ENCODE data around the gene CNOT1.

The CNOT1 gene

DNA sequence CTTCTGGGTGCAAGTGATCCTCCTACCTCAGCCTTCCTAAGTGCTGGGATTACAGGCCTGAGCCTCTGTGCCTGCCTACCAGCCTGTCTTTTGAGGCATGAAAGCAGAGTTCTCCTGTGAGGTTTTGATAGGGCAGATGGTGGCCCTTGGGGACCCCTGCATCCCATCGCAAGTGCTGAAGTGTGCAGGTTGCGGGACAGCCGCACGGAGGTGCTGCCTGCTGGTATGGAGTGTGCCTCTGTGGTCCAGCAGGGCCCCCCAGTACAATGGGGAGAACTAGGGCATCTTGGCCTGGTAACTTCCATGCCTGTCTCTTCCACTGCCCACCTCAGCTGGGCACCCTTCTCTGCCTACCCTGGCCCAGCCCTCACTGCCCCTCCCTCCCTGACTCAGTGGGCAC is 139.6 kb downstream of the CNOT1 start:
- Mint-ChIP-seq H3K27me3 (ENCODE audit: low read depth, poor library complexity) (peaks cover 21% of the 10 kb centered on the region), H3K9me3 (no peaks in the 10 kb centered on the region), H3K4me1 (peaks cover 32% of the 10 kb centered on the region), H3K27ac (no peak overlapping the region), H3K36me3 (ENCODE audit: low read depth) (no peaks in the 10 kb centered on the region), H3K4me3 (no peak overlapping the region)
- TF ChIP-seq, protein P1, sequence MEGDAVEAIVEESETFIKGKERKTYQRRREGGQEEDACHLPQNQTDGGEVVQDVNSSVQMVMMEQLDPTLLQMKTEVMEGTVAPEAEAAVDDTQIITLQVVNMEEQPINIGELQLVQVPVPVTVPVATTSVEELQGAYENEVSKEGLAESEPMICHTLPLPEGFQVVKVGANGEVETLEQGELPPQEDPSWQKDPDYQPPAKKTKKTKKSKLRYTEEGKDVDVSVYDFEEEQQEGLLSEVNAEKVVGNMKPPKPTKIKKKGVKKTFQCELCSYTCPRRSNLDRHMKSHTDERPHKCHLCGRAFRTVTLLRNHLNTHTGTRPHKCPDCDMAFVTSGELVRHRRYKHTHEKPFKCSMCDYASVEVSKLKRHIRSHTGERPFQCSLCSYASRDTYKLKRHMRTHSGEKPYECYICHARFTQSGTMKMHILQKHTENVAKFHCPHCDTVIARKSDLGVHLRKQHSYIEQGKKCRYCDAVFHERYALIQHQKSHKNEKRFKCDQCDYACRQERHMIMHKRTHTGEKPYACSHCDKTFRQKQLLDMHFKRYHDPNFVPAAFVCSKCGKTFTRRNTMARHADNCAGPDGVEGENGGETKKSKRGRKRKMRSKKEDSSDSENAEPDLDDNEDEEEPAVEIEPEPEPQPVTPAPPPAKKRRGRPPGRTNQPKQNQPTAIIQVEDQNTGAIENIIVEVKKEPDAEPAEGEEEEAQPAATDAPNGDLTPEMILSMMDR (IDR thresholded peaks at IDR 0.05) = no peak
- no peak for DNase-seq

DNA sequence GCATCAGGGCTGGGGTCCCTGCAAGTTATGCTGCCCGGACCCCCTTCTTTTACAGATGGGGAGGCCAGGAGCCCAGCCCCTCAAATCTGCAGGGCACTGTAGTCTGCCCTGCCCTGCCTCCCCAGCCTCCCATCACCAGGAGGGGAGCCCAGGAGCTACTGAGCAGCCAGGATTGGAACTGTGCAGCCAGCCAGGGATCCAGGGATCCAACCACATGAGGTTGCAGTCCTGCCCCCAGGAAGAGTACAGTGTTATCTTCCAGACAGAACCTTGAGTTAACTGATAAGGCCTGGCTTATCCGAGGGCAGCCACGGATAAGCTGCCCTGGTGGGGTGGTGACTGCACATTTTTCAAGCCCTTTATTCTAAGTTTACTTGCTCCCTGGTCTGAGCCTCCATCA is 141.1 kb downstream of the CNOT1 start:
- TF ChIP-seq, protein P1 (IDR thresholded peaks at IDR 0.05) = no peak
- Mint-ChIP-seq H3K4me3 (no peak overlapping the region), H3K27ac (no peak overlapping the region), H3K9me3 (no peaks in the 10 kb centered on the region), H3K4me1 (peaks cover 21% of the 10 kb centered on the region), H3K27me3 (ENCODE audit: low read depth, poor library complexity) (peaks cover 21% of the 10 kb centered on the region), H3K36me3 (ENCODE audit: low read depth) (no peaks in the 10 kb centered on the region)
- DNase-seq = no peak

DNA sequence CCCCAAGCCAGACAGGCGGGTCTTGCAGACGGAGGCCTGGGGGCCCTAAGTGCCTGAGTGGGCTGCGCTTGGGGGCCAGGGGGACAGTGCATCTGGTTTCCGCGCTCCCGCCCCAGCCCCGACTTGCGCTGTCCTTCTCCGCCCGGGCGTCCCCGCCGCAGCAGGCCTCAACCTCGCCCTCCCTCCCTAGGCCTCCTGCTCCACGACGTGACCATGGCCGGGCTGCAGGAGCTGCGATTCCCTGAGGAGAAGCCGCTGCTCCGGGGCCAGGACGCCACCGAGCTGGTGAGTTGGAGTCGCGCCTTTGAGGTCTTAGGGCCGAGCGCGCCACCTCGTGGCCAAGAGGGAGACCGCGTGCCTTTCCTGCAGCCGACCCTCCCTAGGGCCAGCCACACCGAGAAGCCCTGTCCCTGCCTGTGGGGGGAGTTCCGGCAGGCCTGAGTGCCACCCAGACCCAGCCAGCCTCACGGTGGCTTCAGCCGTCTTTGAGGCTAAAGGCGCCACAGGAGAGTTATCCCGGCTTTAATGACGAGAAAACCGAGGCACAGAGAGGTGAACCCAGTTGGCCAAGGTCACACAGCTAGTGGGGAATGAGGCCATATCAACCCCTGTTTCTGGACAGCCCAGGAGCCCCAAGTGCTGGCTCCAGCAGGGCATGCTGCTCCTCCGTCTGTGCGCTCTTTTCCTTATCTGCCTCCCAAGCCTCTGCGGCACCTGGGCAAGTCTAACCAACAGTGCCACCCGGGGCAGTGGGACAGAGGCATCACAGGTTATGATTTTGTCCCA is 141.9 kb downstream of the CNOT1 start:
- peak; percentile 94 for DNase-seq
- Mint-ChIP-seq H3K4me1 (peaks cover 22% of the 10 kb centered on the region), H3K36me3 (ENCODE audit: low read depth) (no peaks in the 10 kb centered on the region), H3K27ac (no peak overlapping the region), H3K4me3 (no peak overlapping the region), H3K27me3 (ENCODE audit: low read depth, poor library complexity) (peaks cover 19% of the 10 kb centered on the region), H3K9me3 (no peaks in the 10 kb centered on the region)
- TF ChIP-seq, protein P1 (IDR thresholded peaks at IDR 0.05) = peak; percentile 86

DNA sequence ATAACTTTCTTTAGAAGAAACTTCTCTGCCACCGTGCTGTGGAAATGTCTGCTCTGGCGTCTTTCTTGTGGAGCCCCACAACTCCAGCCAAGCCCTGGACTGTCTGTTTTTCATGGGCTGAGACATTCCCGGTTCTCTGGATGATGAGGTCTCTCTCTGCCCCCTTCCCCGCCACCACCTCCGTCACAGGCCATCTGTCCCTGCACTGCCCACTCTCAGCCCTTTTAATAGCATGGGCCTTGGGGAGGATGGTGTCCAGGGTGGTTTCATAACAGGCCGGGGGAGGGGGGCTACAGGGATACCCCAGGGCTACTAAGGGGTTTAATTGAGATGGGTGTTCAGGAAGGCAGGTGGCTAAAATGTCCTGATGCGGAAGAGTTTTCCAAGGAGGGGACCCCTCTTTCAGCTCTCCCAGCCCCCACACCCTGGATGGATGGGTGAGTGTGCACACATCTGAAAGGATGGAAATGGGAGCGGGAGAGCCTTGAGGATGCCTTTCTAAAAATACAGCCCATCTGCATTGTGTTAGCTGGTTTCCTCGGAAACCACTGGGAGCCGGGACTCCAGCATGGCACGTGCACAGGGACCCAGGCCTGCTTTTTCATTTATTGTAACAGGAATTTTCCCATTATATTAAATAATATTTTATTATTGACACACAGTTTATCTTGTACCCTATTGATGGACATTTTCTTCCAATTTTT is 144.3 kb downstream of the CNOT1 start:
- Mint-ChIP-seq H3K27me3 (ENCODE audit: low read depth, poor library complexity) (peaks cover 26% of the 10 kb centered on the region), H3K36me3 (ENCODE audit: low read depth) (no peaks in the 10 kb centered on the region), H3K9me3 (no peaks in the 10 kb centered on the region), H3K4me1 (peaks cover 14% of the 10 kb centered on the region), H3K4me3 (no peak overlapping the region), H3K27ac (peak overlapping the region; percentile 54)
- DNase-seq = no peak
- TF ChIP-seq, protein P1 (IDR thresholded peaks at IDR 0.05) = no peak

GRCh38 chr16:58481931-58482330 is 147.7 kb downstream of the CNOT1 start:
- H3K36me3 Mint-ChIP-seq (ENCODE audit: low read depth) = no peaks in the 10 kb centered on the region
- peaks cover 14% of the 10 kb centered on the region for H3K4me1 Mint-ChIP-seq
- H3K27me3 Mint-ChIP-seq (ENCODE audit: low read depth, poor library complexity) = peaks cover 29% of the 10 kb centered on the region
- TF ChIP-seq, protein P1 (IDR thresholded peaks at IDR 0.05) = no peak
- no peak overlapping the region for H3K27ac Mint-ChIP-seq
- no peak overlapping the region for H3K4me3 Mint-ChIP-seq
- no peak for DNase-seq
- no peaks in the 10 kb centered on the region for H3K9me3 Mint-ChIP-seq

Data from nephron progenitor cell (in vitro differentiated cells).